Measurements from ENCODE around the gene FAM78A. TPM values are rescaled to one million over a fixed set of nuclear protein-coding genes. Genes with fewer than 3 reads are reported as not detected.

The FAM78A gene
- total RNA-seq, 4 donors from 2014 or later, result 1.7 to 4.0 (median 3.3) TPM

DNA sequence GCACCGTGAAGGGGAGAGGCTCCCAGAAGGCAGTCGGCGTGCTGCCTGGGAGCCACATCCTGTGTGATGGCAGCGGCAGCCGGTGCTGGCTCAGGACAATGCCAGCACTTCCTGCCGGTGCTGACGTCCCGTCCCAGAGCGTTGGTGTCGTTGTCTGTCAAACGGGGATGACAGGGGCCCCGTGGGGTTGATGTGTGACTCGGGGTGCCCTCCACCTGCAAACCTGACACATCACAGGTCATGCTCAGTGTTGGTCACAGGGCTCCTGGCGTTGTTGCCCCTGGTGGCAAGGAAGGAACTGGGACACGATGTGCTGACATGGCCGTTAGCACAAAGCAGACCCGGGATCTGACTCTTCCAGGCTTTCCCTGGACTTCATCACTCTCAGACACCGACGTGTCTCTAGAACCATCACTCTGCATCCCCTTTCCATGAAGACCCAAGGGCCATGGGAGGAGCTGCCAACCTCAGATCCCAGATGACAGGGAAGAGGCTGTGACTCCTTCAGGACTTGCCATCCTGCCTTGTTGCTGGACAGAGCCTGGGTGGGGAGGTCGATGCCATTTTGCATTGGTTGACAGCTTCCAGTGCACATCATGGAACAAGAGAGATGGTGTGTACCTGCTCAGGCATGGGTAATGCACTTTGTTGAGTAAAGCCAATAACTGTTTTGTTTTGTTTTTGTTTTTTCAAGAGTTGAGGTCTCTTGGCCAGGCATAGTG lies 34.7 kb upstream of the FAM78A start:
- no peaks in the 10 kb centered on the region for H3K36me3 ChIP-seq
- no peak overlapping the region for H3K4me3 ChIP-seq
- no peak for DNase-seq (ENCODE audit: extremely low spot score)
- peaks cover 0 to 17% (median 0%) of the 10 kb centered on the region in 4 donors for H3K27me3 ChIP-seq
- peaks cover 0 to 8% (median 3%) of the 10 kb centered on the region in 4 donors for H3K4me1 ChIP-seq
- no peak overlapping the region for H3K27ac ChIP-seq (replicated peaks in 1 of 4)
- TF ChIP-seq POLR2AphosphoS5 (IDR thresholded peaks at IDR 0.05) (no peak), CTCF (IDR thresholded peaks at IDR 0.05) (no peak), POLR2A (IDR thresholded peaks at IDR 0.05; ENCODE audit: low read depth) (no peak), EP300 (IDR thresholded peaks at IDR 0.05) (no peak)
- WGBS, result 48% methylated on average over 8 of the region's 20 CpGs
- intact Hi-C loops (cut with DNase I), result no loop called here
- no peaks in the 10 kb centered on the region for H3K9me3 ChIP-seq

GRCh38 chr9:131309530-131310276 lies 33.4 kb upstream of the FAM78A start:
- intact Hi-C loops (cut with DNase I), result no loop called here
- TF ChIP-seq POLR2A (IDR thresholded peaks at IDR 0.05; ENCODE audit: low read depth), result no peak
- no peak for TF ChIP-seq EP300 (IDR thresholded peaks at IDR 0.05)
- TF ChIP-seq CTCF (IDR thresholded peaks at IDR 0.05), result no peak
- no peak for TF ChIP-seq POLR2AphosphoS5 (IDR thresholded peaks at IDR 0.05)
- WGBS, result 84% methylated on average over 14 of the region's 18 CpGs

DNA sequence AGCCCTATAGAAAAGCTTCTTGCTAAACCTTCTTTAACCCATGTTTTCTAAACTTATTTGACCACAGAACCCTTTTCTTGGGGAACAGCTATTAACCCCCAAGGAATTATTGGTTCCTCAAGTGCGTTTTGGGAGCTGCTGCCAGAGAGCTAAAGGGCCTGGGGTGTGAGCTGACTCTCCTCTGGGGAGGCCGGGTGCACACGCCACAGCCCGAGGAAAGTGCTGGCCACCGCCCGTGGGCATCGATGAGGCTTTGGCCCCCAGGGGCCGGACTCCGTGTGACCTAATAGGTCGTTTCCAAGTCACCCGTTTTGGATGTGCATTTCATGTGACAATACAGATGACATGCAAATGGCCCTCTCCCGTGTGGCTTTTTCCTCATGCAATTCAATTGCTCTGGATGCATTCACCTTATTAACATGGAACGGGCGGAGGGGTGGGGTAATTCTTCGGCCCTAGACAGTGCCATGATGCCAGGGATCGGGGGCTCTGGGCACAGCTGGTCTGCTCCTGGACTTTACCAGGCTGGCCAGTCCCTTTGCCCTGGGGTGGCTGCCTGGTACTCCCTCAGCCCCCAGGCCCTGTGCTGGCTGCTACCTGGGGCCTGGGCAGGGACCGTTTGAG lies 32.7 kb upstream of the FAM78A start:
- DNase-seq (ENCODE audit: extremely low spot score), result no peak
- peaks cover 0 to 8% (median 3%) of the 10 kb centered on the region in 4 donors for H3K4me1 ChIP-seq
- H3K27me3 ChIP-seq, result no peaks in the 10 kb centered on the region
- H3K4me3 ChIP-seq, result no peak overlapping the region
- TF ChIP-seq CTCF (IDR thresholded peaks at IDR 0.05) (no peak), POLR2A (IDR thresholded peaks at IDR 0.05; ENCODE audit: low read depth) (no peak), EP300 (IDR thresholded peaks at IDR 0.05) (no peak), POLR2AphosphoS5 (IDR thresholded peaks at IDR 0.05) (no peak)
- no peaks in the 10 kb centered on the region for H3K9me3 ChIP-seq
- intact Hi-C loops (cut with DNase I), result no loop called here
- H3K27ac ChIP-seq (replicated peaks in 1 of 4), result no peak overlapping the region
- H3K36me3 ChIP-seq, result peaks cover 0 to 3% (median 0%) of the 10 kb centered on the region in 4 donors
- 86% methylated on average over 15 of the region's 17 CpGs for WGBS

More at GRCh38 chr9:131309530-131310276, 33.4 kb upstream of the FAM78A start:
- Histone ChIP-seq H3K27ac (replicated peaks in 1 of 4) (no peak overlapping the region), H3K27me3 (peaks cover 0 to 4% (median 0%) of the 10 kb centered on the region in 4 donors), H3K4me1 (peaks cover 0 to 8% (median 3%) of the 10 kb centered on the region in 4 donors), H3K9me3 (no peaks in the 10 kb centered on the region), H3K36me3 (peaks cover 0 to 2% (median 0%) of the 10 kb centered on the region in 4 donors), H3K4me3 (no peak overlapping the region)
- DNase-seq (ENCODE audit: extremely low spot score), result no peak

GRCh38 chr9:131308452-131308851 lies 32.1 kb upstream of the FAM78A start:
- 87% methylated on average over 11 of the region's 11 CpGs for WGBS
- intact Hi-C loops (cut with DNase I), result no loop called here
- DNase-seq (ENCODE audit: extremely low spot score), result no peak
- TF ChIP-seq CTCF (IDR thresholded peaks at IDR 0.05), result no peak
- Histone ChIP-seq H3K36me3 (peaks cover 0 to 3% (median 0%) of the 10 kb centered on the region in 4 donors), H3K4me3 (no peak overlapping the region), H3K27me3 (no peaks in the 10 kb centered on the region), H3K9me3 (no peaks in the 10 kb centered on the region), H3K27ac (replicated peaks in 1 of 4) (no peak overlapping the region), H3K4me1 (peaks cover 0 to 7% (median 3%) of the 10 kb centered on the region in 4 donors)

Measured in esophagus muscularis mucosa (tissue), 4 donors.